ENCODE measurements around the gene DUSP12. TPM values are rescaled to one million over a fixed set of nuclear protein-coding genes. Genes with fewer than 3 reads are reported as not detected.
"Not testable (repeated sequence)": the region's sequence is repeated elsewhere in the genome, so short reads cannot be mapped to it uniquely, and the experiment has no call there.

The DUSP12 gene
- total RNA-seq, 2 donors from 2014 or later, result 26.2 to 28.9 TPM

- H3K27ac Mint-ChIP-seq, result no peak overlapping the region
- Histone ChIP-seq H3K4me3 (ENCODE audit: low read length) (no peak overlapping the region), H3K9ac (ENCODE audit: extremely low read depth, low read length, poor library complexity, severe bottlenecking) (no peak overlapping the region), H3K9me3 (ENCODE audit: control insufficient read depth, low read length) (no peaks in the 10 kb centered on the region), H3K36me3 (ENCODE audit: control insufficient read depth, insufficient read depth, low read length) (no peaks in the 10 kb centered on the region), H3K27me3 (ENCODE audit: control insufficient read depth, insufficient read depth, low read length, poor library complexity, severe bottlenecking) (no peaks in the 10 kb centered on the region), H3K27ac (ENCODE audit: low read depth, low read length) (no peak overlapping the region), H3K4me1 (ENCODE audit: control insufficient read depth, insufficient read depth, low read length) (no peaks in the 10 kb centered on the region)
- TF ChIP-seq, protein P1, sequence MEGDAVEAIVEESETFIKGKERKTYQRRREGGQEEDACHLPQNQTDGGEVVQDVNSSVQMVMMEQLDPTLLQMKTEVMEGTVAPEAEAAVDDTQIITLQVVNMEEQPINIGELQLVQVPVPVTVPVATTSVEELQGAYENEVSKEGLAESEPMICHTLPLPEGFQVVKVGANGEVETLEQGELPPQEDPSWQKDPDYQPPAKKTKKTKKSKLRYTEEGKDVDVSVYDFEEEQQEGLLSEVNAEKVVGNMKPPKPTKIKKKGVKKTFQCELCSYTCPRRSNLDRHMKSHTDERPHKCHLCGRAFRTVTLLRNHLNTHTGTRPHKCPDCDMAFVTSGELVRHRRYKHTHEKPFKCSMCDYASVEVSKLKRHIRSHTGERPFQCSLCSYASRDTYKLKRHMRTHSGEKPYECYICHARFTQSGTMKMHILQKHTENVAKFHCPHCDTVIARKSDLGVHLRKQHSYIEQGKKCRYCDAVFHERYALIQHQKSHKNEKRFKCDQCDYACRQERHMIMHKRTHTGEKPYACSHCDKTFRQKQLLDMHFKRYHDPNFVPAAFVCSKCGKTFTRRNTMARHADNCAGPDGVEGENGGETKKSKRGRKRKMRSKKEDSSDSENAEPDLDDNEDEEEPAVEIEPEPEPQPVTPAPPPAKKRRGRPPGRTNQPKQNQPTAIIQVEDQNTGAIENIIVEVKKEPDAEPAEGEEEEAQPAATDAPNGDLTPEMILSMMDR (conservative IDR thresholded peaks at IDR 0.05), result no peak
- no peaks in the 10 kb centered on the region for H3K27me3 Mint-ChIP-seq (ENCODE audit: insufficient read depth)
- H3K36me3 Mint-ChIP-seq (ENCODE audit: low read depth), result no peaks in the 10 kb centered on the region
- no peaks in the 10 kb centered on the region for H3K9me3 Mint-ChIP-seq
- no peak for DNase-seq
- H3K4me3 Mint-ChIP-seq, result no peak overlapping the region
- H3K4me1 Mint-ChIP-seq, result peaks cover 9% of the 10 kb centered on the region
These were observed 19.5 kb downstream of the DUSP12 start for GRCh38 chr1:161768986-161769672.

DNA sequence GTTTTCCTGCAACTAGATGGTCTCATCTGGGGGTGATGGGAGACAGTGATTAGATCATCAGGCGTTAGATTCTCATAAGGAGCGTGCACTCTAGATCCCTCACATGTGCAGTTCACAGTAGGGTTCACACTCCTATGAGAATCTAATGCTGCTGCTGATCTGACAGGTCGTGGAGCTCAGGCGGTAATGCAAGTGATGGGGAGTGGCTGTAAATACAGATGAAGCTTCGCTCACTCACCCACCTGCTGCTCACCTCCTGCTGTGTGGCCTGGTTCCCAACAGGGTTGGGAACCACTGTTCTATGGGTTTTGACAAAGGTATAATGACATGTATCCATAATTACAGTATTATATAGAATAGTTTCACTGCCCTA is 20.1 kb downstream of the DUSP12 start:
- H3K4me1 Mint-ChIP-seq; H3K9me3 Mint-ChIP-seq; H3K27ac ChIP-seq (ENCODE audit: low read depth, low read length); H3K36me3 Mint-ChIP-seq (ENCODE audit: low read depth); H3K27me3 Mint-ChIP-seq (ENCODE audit: insufficient read depth); H3K4me3 Mint-ChIP-seq; H3K9ac ChIP-seq (ENCODE audit: extremely low read depth, low read length, poor library complexity, severe bottlenecking); H3K4me1 ChIP-seq (ENCODE audit: control insufficient read depth, insufficient read depth, low read length); H3K4me3 ChIP-seq (ENCODE audit: low read length); DNase-seq; H3K9me3 ChIP-seq (ENCODE audit: control insufficient read depth, low read length); H3K36me3 ChIP-seq (ENCODE audit: control insufficient read depth, insufficient read depth, low read length); H3K27me3 ChIP-seq (ENCODE audit: control insufficient read depth, insufficient read depth, low read length, poor library complexity, severe bottlenecking); H3K27ac Mint-ChIP-seq: not testable (repeated sequence)
- WGBS, 2 experiments (ENCODE audit: insufficient coverage in 1 of 2, insufficient read length in 1 of 2), result 86 to 100% methylated on average over 2 to 5 of the region's 5 CpGs

DNA sequence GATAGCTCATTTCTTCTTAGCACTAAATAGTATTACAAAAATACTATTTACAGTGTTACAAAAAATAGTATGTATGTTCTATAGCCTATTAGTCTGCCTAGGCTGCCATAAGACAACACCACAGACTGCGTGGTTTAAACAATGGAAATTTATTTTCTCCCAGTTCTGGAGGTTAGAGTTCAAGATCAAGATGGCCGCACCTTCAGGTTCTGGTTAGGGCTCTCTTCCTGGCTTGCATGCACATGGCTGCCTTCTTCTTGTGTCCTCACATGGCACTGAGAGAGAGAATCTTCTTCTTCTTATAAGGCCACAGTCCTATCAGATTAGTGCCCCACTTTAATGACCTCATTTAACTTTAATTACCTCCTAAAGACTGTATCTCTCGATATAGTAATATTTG is 20.7 kb downstream of the DUSP12 start:
- no peak overlapping the region for H3K27ac Mint-ChIP-seq
- H3K4me3 Mint-ChIP-seq, result no peak overlapping the region
- H3K9me3 Mint-ChIP-seq, result no peaks in the 10 kb centered on the region
- H3K4me1 ChIP-seq (ENCODE audit: control insufficient read depth, insufficient read depth, low read length), result no peaks in the 10 kb centered on the region
- no peak overlapping the region for H3K4me3 ChIP-seq (ENCODE audit: low read length)
- H3K9ac ChIP-seq (ENCODE audit: extremely low read depth, low read length, poor library complexity, severe bottlenecking), result no peak overlapping the region
- H3K27me3 ChIP-seq (ENCODE audit: control insufficient read depth, insufficient read depth, low read length, poor library complexity, severe bottlenecking), result no peaks in the 10 kb centered on the region
- H3K4me1 Mint-ChIP-seq, result peaks cover 9% of the 10 kb centered on the region
- H3K27ac ChIP-seq (ENCODE audit: low read depth, low read length), result no peak overlapping the region
- TF ChIP-seq, protein P1 (conservative IDR thresholded peaks at IDR 0.05), result no peak
- H3K36me3 ChIP-seq (ENCODE audit: control insufficient read depth, insufficient read depth, low read length), result no peaks in the 10 kb centered on the region
- no peaks in the 10 kb centered on the region for H3K27me3 Mint-ChIP-seq (ENCODE audit: insufficient read depth)
- WGBS, 2 experiments (ENCODE audit: insufficient coverage in 1 of 2, insufficient read length in 1 of 2), result 97 to 100% methylated on average over 2 to 3 of the region's 3 CpGs
- H3K36me3 Mint-ChIP-seq (ENCODE audit: low read depth), result no peaks in the 10 kb centered on the region
- H3K9me3 ChIP-seq (ENCODE audit: control insufficient read depth, low read length), result no peaks in the 10 kb centered on the region
- no peak for DNase-seq

- no peak overlapping the region for H3K4me3 Mint-ChIP-seq
- H3K27ac Mint-ChIP-seq, result no peak overlapping the region
- TF ChIP-seq, protein P1 (conservative IDR thresholded peaks at IDR 0.05), result no peak
- H3K36me3 Mint-ChIP-seq (ENCODE audit: low read depth), result no peaks in the 10 kb centered on the region
- no peaks in the 10 kb centered on the region for H3K27me3 Mint-ChIP-seq (ENCODE audit: insufficient read depth)
- no peaks in the 10 kb centered on the region for H3K9me3 ChIP-seq (ENCODE audit: control insufficient read depth, low read length)
- peaks cover 9% of the 10 kb centered on the region for H3K4me1 Mint-ChIP-seq
- WGBS, 2 experiments (ENCODE audit: insufficient coverage in 1 of 2, insufficient read length in 1 of 2), result 91 to 100% methylated on average over 3 to 5 of the region's 5 CpGs
- H3K27ac ChIP-seq (ENCODE audit: low read depth, low read length), result no peak overlapping the region
- no peaks in the 10 kb centered on the region for H3K9me3 Mint-ChIP-seq
- no peak overlapping the region for H3K9ac ChIP-seq (ENCODE audit: extremely low read depth, low read length, poor library complexity, severe bottlenecking)
- H3K4me3 ChIP-seq (ENCODE audit: low read length), result no peak overlapping the region
- no peaks in the 10 kb centered on the region for H3K36me3 ChIP-seq (ENCODE audit: control insufficient read depth, insufficient read depth, low read length)
- no peak for DNase-seq
- H3K4me1 ChIP-seq (ENCODE audit: control insufficient read depth, insufficient read depth, low read length), result no peaks in the 10 kb centered on the region
- H3K27me3 ChIP-seq (ENCODE audit: control insufficient read depth, insufficient read depth, low read length, poor library complexity, severe bottlenecking), result no peaks in the 10 kb centered on the region
These were observed 21.6 kb downstream of the DUSP12 start for GRCh38 chr1:161771161-161771560.

Measured in endodermal cell (in vitro differentiated cells).